Testis (tissue), 3 donors: ENCODE data around the gene ZNF732. TPM values are rescaled to one million over a fixed set of nuclear protein-coding genes. Genes with fewer than 3 reads are reported as not detected.
"Not testable (repeated sequence)": the region's sequence is repeated elsewhere in the genome, so short reads cannot be mapped to it uniquely, and the experiment has no call there.

ENCODE experiments used
- DNase-seq: peaks from one replicate; pipeline ENCODE4 v3.0.0-alpha.2; 2019
- H3K27ac ChIP-seq, 2 donors: fragments of 200-600 bp; sonication (generic); one replicate each; pipeline ENCODE4 v1.5.1; 2019
- H3K27me3 ChIP-seq: fragments of 200-600 bp; sonication (generic); one replicate; pipeline ENCODE4 v1.5.1; 2019
- H3K36me3 ChIP-seq: fragments of 200-600 bp; sonication (generic); one replicate; pipeline ENCODE4 v1.5.1; 2017; ENCODE audit warnings: low read depth; ENCODE audit errors: missing control alignments
- H3K4me1 ChIP-seq: fragments of 200-600 bp; sonication (generic); one replicate; pipeline ENCODE4 v1.5.1; 2019
- H3K4me3 ChIP-seq, 2 donors: fragments of 200-600 bp; sonication (generic); one replicate each; pipeline ENCODE4 v1.5.1; 2017 to 2019
- H3K9me3 ChIP-seq: fragments of 200-600 bp; sonication (generic); one replicate; pipeline ENCODE4 v1.5.1; 2017
- CTCF ChIP-seq, 3 experiments: fragments of 450-650 bp in 2 of 3; fragments of 200-600 bp in 1 of 3; sonication (generic) in 1 of 3; IDR thresholded peaks; one replicate each; pipeline ENCODE4 v1.5.1; 2016 to 2019; ENCODE audit warnings: antibody characterized with exemption in 3 of 3, mild to moderate bottlenecking in 2 of 3, moderate library complexity in 1 of 3
- POLR2A ChIP-seq: fragments of 450-650 bp; IDR thresholded peaks from one replicate; pipeline ENCODE4 v1.6.1; 2017; ENCODE audit warnings: antibody characterized with exemption, mild to moderate bottlenecking, moderate library complexity
- WGBS, 2 donors: methylation state at CpG; one replicate each; pipeline ENCODE4 v1.1.5; 2018; 5-methylcytosine and 5-hydroxymethylcytosine counted together
- intact Hi-C: fragments of 100-400 bp; cut with DNase I; formaldehyde crosslinking; loops from one replicate; pipeline ENCODE4 v1.15.1; 2023; ENCODE audit warnings: low total_unique reads
- polyA plus RNA-seq: library from polyadenylated mRNA; stranded (reverse); fragments of 350-450 nt; fragmentation: Illumina TruSeq; extraction: RNeasy Lipid Tissue Mini Kit (QIAGEN cat#74804); gene quantifications from one replicate; pipeline ENCODE4 v1.2.3, GENCODE V29; 2014; ENCODE audit warnings: low read depth, low replicate concordance; ENCODE audit not compliant: insufficient read depth
- total RNA-seq, 2 donors: library from RNA; depleted of rRNA; stranded (reverse); fragments of >200 nt; gene quantifications; one replicate each; pipeline ENCODE4 v1.2.3, GENCODE V29; 2016

ZNF732 gene
- total and polyA plus RNA-seq, 3 donors from 2014 or later: 1.2 to 6.5 (median 5.2) TPM

GRCh38 chr4:252065-252601 lies 53.1 kb downstream of the ZNF732 start:
- intact Hi-C loops: no loop called here
- Histone ChIP-seq H3K4me1 (no peaks in the 10 kb centered on the region), H3K27me3 (no peaks in the 10 kb centered on the region), H3K27ac (no peak overlapping the region), H3K4me3 (no peak overlapping the region), H3K36me3 (no peaks in the 10 kb centered on the region), H3K9me3 (no peaks in the 10 kb centered on the region)
- TF ChIP-seq POLR2A: no peak
- no peak for TF ChIP-seq CTCF (IDR thresholded peaks at IDR 0.05)
- DNase-seq: no peak
- 93 to 95% methylated on average over 2 of the region's 2 CpGs for WGBS, 2 donors

- H3K9me3 ChIP-seq: no peaks in the 10 kb centered on the region
- peak; percentile 70 for DNase-seq
- H3K36me3 ChIP-seq: no peaks in the 10 kb centered on the region
- no peak overlapping the region for H3K27ac ChIP-seq
- 47 to 49% methylated on average over 7 of the region's 7 CpGs for WGBS, 2 donors
- TF ChIP-seq POLR2A: no peak
- peak; percentile 32 to 63 (median 57) for TF ChIP-seq CTCF (IDR thresholded peaks at IDR 0.05)
- no peaks in the 10 kb centered on the region for H3K27me3 ChIP-seq
- intact Hi-C loops: no loop called here
- H3K4me3 ChIP-seq: no peak overlapping the region
- peaks cover 3% of the 10 kb centered on the region for H3K4me1 ChIP-seq
These were observed 60.8 kb downstream of the ZNF732 start for GRCh38 chr4:244471-244870.

- Histone ChIP-seq H3K27me3 (no peaks in the 10 kb centered on the region), H3K9me3 (no peaks in the 10 kb centered on the region), H3K36me3 (no peaks in the 10 kb centered on the region), H3K4me1 (peaks cover 3% of the 10 kb centered on the region), H3K27ac (no peak overlapping the region), H3K4me3 (no peak overlapping the region)
- intact Hi-C loops: no loop called here
- TF ChIP-seq CTCF (IDR thresholded peaks at IDR 0.05) (no peak), POLR2A (no peak)
- DNase-seq: no peak
- 73 to 74% methylated on average over 5 of the region's 5 CpGs for WGBS, 2 donors
These were observed 61.8 kb downstream of the ZNF732 start for GRCh38 chr4:243426-243825.

- Histone ChIP-seq H3K4me3 (peak overlapping the region in 1 of 2 donors; percentile 30), H3K36me3 (no peaks in the 10 kb centered on the region), H3K9me3 (no peaks in the 10 kb centered on the region), H3K4me1 (peaks cover 3% of the 10 kb centered on the region), H3K27ac (peak overlapping the region; percentile 47 to 79), H3K27me3 (no peaks in the 10 kb centered on the region)
- TF ChIP-seq CTCF (IDR thresholded peaks at IDR 0.05) (peak; percentile 83 to 95 (median 85)), POLR2A (no peak)
- intact Hi-C loops: no loop called here
- 41 to 51% methylated on average over 15 of the region's 15 CpGs for WGBS, 2 donors
- DNase-seq: peak; percentile 71
These were observed 63.0 kb downstream of the ZNF732 start for GRCh38 chr4:242121-242848.

GRCh38 chr4:241411-241810 lies 63.9 kb downstream of the ZNF732 start:
- H3K4me1 ChIP-seq, H3K9me3 ChIP-seq, intact Hi-C loops, H3K4me3 ChIP-seq, H3K27me3 ChIP-seq, H3K36me3 ChIP-seq: not testable (repeated sequence)
- WGBS, 2 donors: 49 to 57% methylated on average over 7 of the region's 7 CpGs
- peak overlapping the region; percentile 47 to 79 for H3K27ac ChIP-seq
- DNase-seq: peak; percentile 44
